ENCODE measurements around the gene CNR2. TPM values are rescaled to one million over a fixed set of nuclear protein-coding genes. Genes with fewer than 3 reads are reported as not detected.
"Not testable (repeated sequence)": the region's sequence is repeated elsewhere in the genome, so short reads cannot be mapped to it uniquely, and the experiment has no call there.

CNR2 gene
- total RNA-seq, 2 donors from 2014 or later = not detected

GRCh38 chr1:23903754-23904153, 9.4 kb downstream of the CNR2 start:
- Histone ChIP-seq H3K9me3 (no peaks in the 10 kb centered on the region), H3K27me3 (replicated peaks; ENCODE audit: insufficient read depth) (no peaks in the 10 kb centered on the region), H3K4me3 (no peak overlapping the region), H3K27ac (no peak overlapping the region), H3K36me3 (no peaks in the 10 kb centered on the region), H3K4me1 (replicated peaks) (no peaks in the 10 kb centered on the region)
- no peak for DNase-seq (ENCODE audit: low spot score)
- WGBS = 93% methylated on average over 6 of the region's 6 CpGs
- TF ChIP-seq POLR2A (IDR thresholded peaks at IDR 0.05) (no peak), POLR2AphosphoS5 (IDR thresholded peaks at IDR 0.05) (no peak), CTCF (IDR thresholded peaks at IDR 0.05) (no peak)
- intact Hi-C loops (cut with DNase I) = no loop called here

GRCh38 chr1:23902321-23903278, 10.6 kb downstream of the CNR2 start:
- Histone ChIP-seq H3K36me3 (no peaks in the 10 kb centered on the region), H3K27ac (no peak overlapping the region), H3K4me1 (replicated peaks) (no peaks in the 10 kb centered on the region), H3K27me3 (replicated peaks; ENCODE audit: insufficient read depth) (no peaks in the 10 kb centered on the region), H3K9me3 (no peaks in the 10 kb centered on the region), H3K4me3 (peak overlapping the region; percentile 12 to 35)
- intact Hi-C loops (cut with DNase I) = no loop called here
- no peak for DNase-seq (ENCODE audit: low spot score)
- TF ChIP-seq POLR2AphosphoS5 (IDR thresholded peaks at IDR 0.05) (no peak), POLR2A (IDR thresholded peaks at IDR 0.05) (no peak), CTCF (IDR thresholded peaks at IDR 0.05) (no peak)
- WGBS = 17% methylated on average over 75 of the region's 92 CpGs

GRCh38 chr1:23900017-23900416, 13.1 kb downstream of the CNR2 start:
- H3K27me3 ChIP-seq (replicated peaks; ENCODE audit: insufficient read depth); H3K4me1 ChIP-seq (replicated peaks); DNase-seq (ENCODE audit: low spot score); H3K4me3 ChIP-seq; H3K27ac ChIP-seq; H3K36me3 ChIP-seq; H3K9me3 ChIP-seq; intact Hi-C loops (cut with DNase I): not testable (repeated sequence)
- WGBS = 49% methylated on average over 8 of the region's 8 CpGs

GRCh38 chr1:23899070-23899469, 14.1 kb downstream of the CNR2 start:
- H3K27me3 ChIP-seq (replicated peaks; ENCODE audit: insufficient read depth) = no peaks in the 10 kb centered on the region
- no peak for DNase-seq (ENCODE audit: low spot score)
- no peaks in the 10 kb centered on the region for H3K9me3 ChIP-seq
- no peaks in the 10 kb centered on the region for H3K36me3 ChIP-seq
- no peaks in the 10 kb centered on the region for H3K4me1 ChIP-seq (replicated peaks)
- no peak overlapping the region for H3K4me3 ChIP-seq
- intact Hi-C loops (cut with DNase I) = no loop called here
- H3K27ac ChIP-seq = no peak overlapping the region
- 73% methylated on average over 3 of the region's 3 CpGs for WGBS
- TF ChIP-seq CTCF (IDR thresholded peaks at IDR 0.05) (no peak), POLR2AphosphoS5 (IDR thresholded peaks at IDR 0.05) (no peak), POLR2A (IDR thresholded peaks at IDR 0.05) (no peak)

GRCh38 chr1:23897083-23897482, 16.1 kb downstream of the CNR2 start:
- TF ChIP-seq POLR2AphosphoS5 (IDR thresholded peaks at IDR 0.05) (no peak), CTCF (IDR thresholded peaks at IDR 0.05) (no peak), POLR2A (IDR thresholded peaks at IDR 0.05) (no peak)
- Histone ChIP-seq H3K36me3 (no peaks in the 10 kb centered on the region), H3K9me3 (no peaks in the 10 kb centered on the region), H3K4me1 (replicated peaks) (no peaks in the 10 kb centered on the region), H3K27ac (no peak overlapping the region), H3K4me3 (no peak overlapping the region), H3K27me3 (replicated peaks; ENCODE audit: insufficient read depth) (no peaks in the 10 kb centered on the region)
- 76% methylated on average over 6 of the region's 6 CpGs for WGBS
- DNase-seq (ENCODE audit: low spot score) = no peak
- intact Hi-C loops (cut with DNase I) = no loop called here

Measured in prostate gland (tissue), 2 donors.